ENCODE measurements around the gene POLR3F.

DNA sequence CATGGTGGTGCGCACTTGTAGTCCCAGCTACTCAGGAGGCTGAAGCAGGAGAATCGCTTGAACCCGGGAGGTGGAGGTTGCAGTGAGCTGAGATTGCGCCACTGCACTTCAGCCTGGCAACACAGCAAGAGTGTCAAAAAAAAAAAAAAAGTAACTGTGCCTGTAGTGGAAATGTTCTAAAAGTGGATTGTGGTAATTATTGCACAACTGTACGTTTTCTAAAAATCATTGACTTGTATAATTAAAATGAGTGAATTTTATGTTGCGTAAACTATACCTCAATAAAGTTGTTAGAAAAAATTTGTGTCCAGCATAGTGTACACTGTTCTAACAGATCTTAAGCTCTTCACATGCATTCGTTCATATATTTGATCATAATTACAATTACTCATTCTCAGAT, 46.0 kb downstream of the POLR3F start:
- TF ChIP-seq KLF1 (tag by site-specific recombination; IDR thresholded peaks at IDR 0.05) (no peak), ZNF175 (tag by site-specific recombination; IDR thresholded peaks at IDR 0.05) (no peak), ZNF747 (tag by site-specific recombination; IDR thresholded peaks at IDR 0.05) (no peak), ZNF544 (tag by site-specific recombination; IDR thresholded peaks at IDR 0.05) (no peak), ZNF404 (tag by site-specific recombination; IDR thresholded peaks at IDR 0.05) (no peak), ZBTB8A (tag by site-specific recombination; IDR thresholded peaks at IDR 0.05) (no peak), SALL2 (tag by site-specific recombination; IDR thresholded peaks at IDR 0.05; ENCODE audit: borderline replicate concordance) (no peak)
- TF ChIP-seq, protein P1, sequence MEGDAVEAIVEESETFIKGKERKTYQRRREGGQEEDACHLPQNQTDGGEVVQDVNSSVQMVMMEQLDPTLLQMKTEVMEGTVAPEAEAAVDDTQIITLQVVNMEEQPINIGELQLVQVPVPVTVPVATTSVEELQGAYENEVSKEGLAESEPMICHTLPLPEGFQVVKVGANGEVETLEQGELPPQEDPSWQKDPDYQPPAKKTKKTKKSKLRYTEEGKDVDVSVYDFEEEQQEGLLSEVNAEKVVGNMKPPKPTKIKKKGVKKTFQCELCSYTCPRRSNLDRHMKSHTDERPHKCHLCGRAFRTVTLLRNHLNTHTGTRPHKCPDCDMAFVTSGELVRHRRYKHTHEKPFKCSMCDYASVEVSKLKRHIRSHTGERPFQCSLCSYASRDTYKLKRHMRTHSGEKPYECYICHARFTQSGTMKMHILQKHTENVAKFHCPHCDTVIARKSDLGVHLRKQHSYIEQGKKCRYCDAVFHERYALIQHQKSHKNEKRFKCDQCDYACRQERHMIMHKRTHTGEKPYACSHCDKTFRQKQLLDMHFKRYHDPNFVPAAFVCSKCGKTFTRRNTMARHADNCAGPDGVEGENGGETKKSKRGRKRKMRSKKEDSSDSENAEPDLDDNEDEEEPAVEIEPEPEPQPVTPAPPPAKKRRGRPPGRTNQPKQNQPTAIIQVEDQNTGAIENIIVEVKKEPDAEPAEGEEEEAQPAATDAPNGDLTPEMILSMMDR (tag by site-specific recombination; IDR thresholded peaks at IDR 0.05) = no peak
- TF ChIP-seq, protein P2, sequence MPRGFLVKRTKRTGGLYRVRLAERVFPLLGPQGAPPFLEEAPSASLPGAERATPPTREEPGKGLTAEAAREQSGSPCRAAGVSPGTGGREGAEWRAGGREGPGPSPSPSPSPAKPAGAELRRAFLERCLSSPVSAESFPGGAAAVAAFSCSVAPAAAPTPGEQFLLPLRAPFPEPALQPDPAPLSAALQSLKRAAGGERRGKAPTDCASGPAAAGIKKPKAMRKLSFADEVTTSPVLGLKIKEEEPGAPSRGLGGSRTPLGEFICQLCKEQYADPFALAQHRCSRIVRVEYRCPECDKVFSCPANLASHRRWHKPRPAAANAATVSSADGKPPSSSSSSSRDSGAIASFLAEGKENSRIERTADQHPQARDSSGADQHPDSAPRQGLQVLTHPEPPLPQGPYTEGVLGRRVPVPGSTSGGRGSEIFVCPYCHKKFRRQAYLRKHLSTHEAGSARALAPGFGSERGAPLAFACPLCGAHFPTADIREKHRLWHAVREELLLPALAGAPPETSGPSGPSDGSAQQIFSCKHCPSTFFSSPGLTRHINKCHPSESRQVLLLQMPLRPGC (tag by site-specific recombination; IDR thresholded peaks at IDR 0.05) = no peak
